ENCODE measurements around the gene DTX1. TPM values are rescaled to one million over a fixed set of nuclear protein-coding genes. Genes with fewer than 3 reads are reported as not detected.

DTX1 gene
- total RNA-seq, 2 donors from 2014 or later = 0.41 to 1.3 TPM

- DNase-seq (ENCODE audit: low spot score) (no peak), ATAC-seq (ENCODE audit: insufficient number of reproducible peaks, low FRiP score, low read depth) (no peak)
- Histone ChIP-seq H3K27ac (no peak overlapping the region), H3K4me1 (ENCODE audit: control insufficient read depth in 1 of 2, low read depth in 2 of 2) (no peaks in the 10 kb centered on the region), H3K4me3 (no peak overlapping the region), H3K36me3 (no peaks in the 10 kb centered on the region), H3K27me3 (replicated peaks; ENCODE audit: insufficient read depth) (no peaks in the 10 kb centered on the region), H3K9me3 (no peaks in the 10 kb centered on the region)
- TF ChIP-seq CTCF (IDR thresholded peaks at IDR 0.05) = no peak
Observed at GRCh38 chr12:113106361-113106760, 49.8 kb downstream of the DTX1 start.

- no peak for ATAC-seq (ENCODE audit: insufficient number of reproducible peaks, low FRiP score, low read depth)
- H3K4me3 ChIP-seq = no peak overlapping the region
- H3K27ac ChIP-seq = no peak overlapping the region
- no peaks in the 10 kb centered on the region for H3K9me3 ChIP-seq
- no peaks in the 10 kb centered on the region for H3K27me3 ChIP-seq (replicated peaks; ENCODE audit: insufficient read depth)
- no peaks in the 10 kb centered on the region for H3K4me1 ChIP-seq (ENCODE audit: control insufficient read depth in 1 of 2, low read depth in 2 of 2)
- no peak for TF ChIP-seq CTCF (IDR thresholded peaks at IDR 0.05)
- no peaks in the 10 kb centered on the region for H3K36me3 ChIP-seq
- DNase-seq (ENCODE audit: low spot score) = no peak
Observed at GRCh38 chr12:113108308-113108707, 51.8 kb downstream of the DTX1 start.

- Histone ChIP-seq H3K4me1 (ENCODE audit: control insufficient read depth in 1 of 2, low read depth in 2 of 2) (no peaks in the 10 kb centered on the region), H3K27me3 (replicated peaks; ENCODE audit: insufficient read depth) (no peaks in the 10 kb centered on the region), H3K27ac (no peak overlapping the region), H3K4me3 (no peak overlapping the region), H3K9me3 (no peaks in the 10 kb centered on the region), H3K36me3 (no peaks in the 10 kb centered on the region)
- no peak for TF ChIP-seq CTCF (IDR thresholded peaks at IDR 0.05)
- ATAC-seq (ENCODE audit: insufficient number of reproducible peaks, low FRiP score, low read depth) (no peak), DNase-seq (ENCODE audit: low spot score) (no peak)
Observed at GRCh38 chr12:113109360-113109759, 52.8 kb downstream of the DTX1 start.

DNA sequence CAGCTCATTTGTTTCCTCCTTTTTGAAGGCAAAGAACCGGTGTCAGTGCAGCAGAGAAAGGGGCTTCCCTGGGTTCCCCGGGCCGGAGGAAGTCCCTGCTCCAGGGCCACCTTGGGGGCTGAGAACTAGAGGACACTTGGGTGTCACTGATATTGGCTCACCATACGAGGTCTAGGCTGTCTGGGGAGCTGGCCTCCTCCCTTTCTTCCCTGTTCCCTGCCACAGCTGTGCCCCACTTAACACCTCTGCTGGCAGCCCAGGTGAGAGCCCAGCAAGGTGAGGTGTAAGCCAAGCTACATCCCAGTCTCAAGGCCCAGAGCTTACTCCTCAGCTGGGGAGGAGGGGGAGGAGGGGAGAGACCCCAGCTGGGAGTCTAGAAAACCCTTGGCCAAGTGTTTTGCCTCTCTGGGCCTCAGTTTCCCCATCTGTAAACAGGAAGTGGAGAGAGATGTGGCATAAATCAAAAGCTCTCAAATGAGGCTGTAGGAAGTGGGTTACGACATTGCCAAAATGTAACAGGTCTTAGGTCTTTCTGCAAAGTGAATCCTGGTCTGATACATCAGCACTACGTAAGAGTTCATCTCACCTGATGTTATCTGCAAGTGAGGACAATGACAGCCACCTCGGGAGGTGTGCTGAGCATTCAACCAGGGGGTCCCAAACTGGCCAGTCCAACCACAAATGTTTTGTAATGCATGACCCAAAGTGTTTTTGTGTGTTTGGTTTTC is 53.5 kb downstream of the DTX1 start:
- DNase-seq (ENCODE audit: low spot score) = no peak
- TF ChIP-seq CTCF (IDR thresholded peaks at IDR 0.05) = no peak
- Histone ChIP-seq H3K4me3 (no peak overlapping the region), H3K36me3 (no peaks in the 10 kb centered on the region), H3K27me3 (replicated peaks; ENCODE audit: insufficient read depth) (no peaks in the 10 kb centered on the region), H3K4me1 (ENCODE audit: control insufficient read depth in 1 of 2, low read depth in 2 of 2) (no peaks in the 10 kb centered on the region), H3K27ac (no peak overlapping the region), H3K9me3 (no peaks in the 10 kb centered on the region)
- ATAC-seq (ENCODE audit: insufficient number of reproducible peaks, low FRiP score, low read depth) = no peak

DNA sequence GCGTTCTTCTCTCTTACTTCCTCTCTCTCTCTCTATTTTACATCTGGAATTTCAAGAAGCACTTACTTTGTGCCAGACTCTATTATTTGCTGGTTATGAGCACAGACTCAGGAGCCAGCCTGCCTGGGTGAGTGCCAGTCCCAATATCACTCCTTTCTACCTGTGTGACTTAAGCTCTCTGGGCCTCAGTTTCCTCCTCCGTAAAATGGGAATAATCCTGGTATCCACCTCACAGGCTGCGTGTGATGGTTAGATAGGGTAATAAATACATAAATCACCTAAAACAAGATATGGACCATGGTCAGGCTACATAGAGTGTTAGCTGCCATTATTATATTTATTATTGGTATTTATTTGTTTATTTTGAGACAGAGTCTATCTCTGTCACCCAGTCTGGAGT is 54.7 kb downstream of the DTX1 start:
- Histone ChIP-seq H3K9me3 (no peaks in the 10 kb centered on the region), H3K27ac (no peak overlapping the region), H3K36me3 (no peaks in the 10 kb centered on the region), H3K4me3 (no peak overlapping the region), H3K27me3 (replicated peaks; ENCODE audit: insufficient read depth) (no peaks in the 10 kb centered on the region), H3K4me1 (ENCODE audit: control insufficient read depth in 1 of 2, low read depth in 2 of 2) (no peaks in the 10 kb centered on the region)
- DNase-seq (ENCODE audit: low spot score) (no peak), ATAC-seq (ENCODE audit: insufficient number of reproducible peaks, low FRiP score, low read depth) (no peak)
- no peak for TF ChIP-seq CTCF (IDR thresholded peaks at IDR 0.05)

Data from thoracic aorta (tissue), 2 donors.